ENCODE results near the gene NUDT22. TPM values are rescaled to one million over a fixed set of nuclear protein-coding genes. Genes with fewer than 3 reads are reported as not detected.

NUDT22 gene
- total RNA-seq, 1 donor from 2014 or later, result 40.7 TPM

DNA sequence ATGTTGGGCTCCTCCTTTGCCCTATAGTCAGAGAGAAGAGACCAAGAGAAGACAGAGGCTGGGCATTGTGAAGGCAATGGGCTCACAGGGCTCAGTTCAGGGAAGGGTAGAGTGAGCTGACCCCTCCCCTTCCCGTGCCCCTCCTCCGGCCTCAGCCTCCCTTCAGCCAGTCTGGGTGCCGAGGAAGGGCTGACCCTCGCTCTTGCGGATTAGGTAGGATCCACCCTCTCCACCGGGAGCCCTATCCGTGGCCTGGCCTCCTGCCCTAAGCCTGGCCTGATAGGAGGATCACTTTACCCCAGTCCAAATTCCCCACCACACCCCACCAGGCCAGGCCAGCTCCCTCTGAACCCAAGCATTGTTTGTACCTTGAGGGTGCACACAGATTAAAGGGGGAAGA, 22.5 kb downstream of the NUDT22 start:
- no peak overlapping the region for H3K4me3 ChIP-seq (ENCODE audit: insufficient read depth, low read depth, low read length)
- TF ChIP-seq, protein P1, sequence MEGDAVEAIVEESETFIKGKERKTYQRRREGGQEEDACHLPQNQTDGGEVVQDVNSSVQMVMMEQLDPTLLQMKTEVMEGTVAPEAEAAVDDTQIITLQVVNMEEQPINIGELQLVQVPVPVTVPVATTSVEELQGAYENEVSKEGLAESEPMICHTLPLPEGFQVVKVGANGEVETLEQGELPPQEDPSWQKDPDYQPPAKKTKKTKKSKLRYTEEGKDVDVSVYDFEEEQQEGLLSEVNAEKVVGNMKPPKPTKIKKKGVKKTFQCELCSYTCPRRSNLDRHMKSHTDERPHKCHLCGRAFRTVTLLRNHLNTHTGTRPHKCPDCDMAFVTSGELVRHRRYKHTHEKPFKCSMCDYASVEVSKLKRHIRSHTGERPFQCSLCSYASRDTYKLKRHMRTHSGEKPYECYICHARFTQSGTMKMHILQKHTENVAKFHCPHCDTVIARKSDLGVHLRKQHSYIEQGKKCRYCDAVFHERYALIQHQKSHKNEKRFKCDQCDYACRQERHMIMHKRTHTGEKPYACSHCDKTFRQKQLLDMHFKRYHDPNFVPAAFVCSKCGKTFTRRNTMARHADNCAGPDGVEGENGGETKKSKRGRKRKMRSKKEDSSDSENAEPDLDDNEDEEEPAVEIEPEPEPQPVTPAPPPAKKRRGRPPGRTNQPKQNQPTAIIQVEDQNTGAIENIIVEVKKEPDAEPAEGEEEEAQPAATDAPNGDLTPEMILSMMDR (IDR thresholded peaks at IDR 0.05; ENCODE audit: insufficient read depth, low read depth, low read length), result no peak
- TF ChIP-seq EZH2 (IDR thresholded peaks at IDR 0.05; ENCODE audit: insufficient read depth, low read length), result no peak
- H3K4me1 Mint-ChIP-seq (ENCODE audit: low read depth, unreplicated experiment), result peaks cover 13% of the 10 kb centered on the region
- peaks cover under 1% of the 10 kb centered on the region for H3K36me3 ChIP-seq (ENCODE audit: insufficient read depth, low read length)
- no peak for DNase-seq (ENCODE audit: low read depth)
- H3K4me3 Mint-ChIP-seq (ENCODE audit: unreplicated experiment), result peak overlapping the region; percentile 85
- H4K20me1 ChIP-seq (ENCODE audit: insufficient read depth, low read length), result peaks cover 32% of the 10 kb centered on the region
- no peak overlapping the region for H2AFZ ChIP-seq (ENCODE audit: low read depth, low read length)
- H3K79me2 ChIP-seq (ENCODE audit: insufficient read depth, low read length), result peaks cover 49% of the 10 kb centered on the region
- H3K9me3 Mint-ChIP-seq (ENCODE audit: unreplicated experiment), result no peaks in the 10 kb centered on the region
- peaks cover 33% of the 10 kb centered on the region for H3K4me1 ChIP-seq (ENCODE audit: insufficient read depth, low read length)
- no peak overlapping the region for H3K4me2 ChIP-seq (ENCODE audit: low read length)
- no peaks in the 10 kb centered on the region for H3K9me3 ChIP-seq (ENCODE audit: insufficient read depth, low read depth, low read length)
- peaks cover 5% of the 10 kb centered on the region for H3K36me3 Mint-ChIP-seq (ENCODE audit: low read depth, unreplicated experiment)
- H3K27me3 ChIP-seq (ENCODE audit: insufficient read depth, low read length), result no peaks in the 10 kb centered on the region
- no peaks in the 10 kb centered on the region for H3K27me3 Mint-ChIP-seq (ENCODE audit: low read depth, unreplicated experiment)
- no peak overlapping the region for H3K9ac ChIP-seq (ENCODE audit: low read length)
- H3K27ac Mint-ChIP-seq (ENCODE audit: unreplicated experiment), result no peak overlapping the region
- no peak overlapping the region for H3K27ac ChIP-seq (ENCODE audit: low read depth, low read length)
- no peak for FAIRE-seq

DNA sequence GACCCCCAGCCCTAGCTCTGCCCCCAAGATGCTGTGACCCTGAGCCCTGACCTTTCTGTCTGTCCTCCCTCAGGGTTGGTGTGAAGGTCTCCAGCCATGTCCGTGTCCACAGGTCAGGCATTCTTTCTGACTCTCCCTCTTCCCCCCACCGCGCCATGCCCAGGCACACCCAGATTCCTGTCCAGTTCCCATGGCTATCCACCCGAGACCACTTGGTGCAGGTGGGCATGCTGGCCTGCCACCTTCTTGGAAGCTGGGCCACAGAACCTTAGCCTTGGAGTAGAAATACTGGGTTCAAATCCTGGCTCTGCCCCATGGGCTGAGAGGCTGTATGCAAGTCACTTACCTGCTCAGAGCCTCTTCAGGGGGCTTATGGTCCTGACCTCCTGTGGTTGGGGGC, 23.0 kb downstream of the NUDT22 start:
- peaks cover 49% of the 10 kb centered on the region for H3K79me2 ChIP-seq (ENCODE audit: insufficient read depth, low read length)
- H3K9me3 Mint-ChIP-seq (ENCODE audit: unreplicated experiment), result no peaks in the 10 kb centered on the region
- H3K27me3 Mint-ChIP-seq (ENCODE audit: low read depth, unreplicated experiment), result no peaks in the 10 kb centered on the region
- H3K4me3 Mint-ChIP-seq (ENCODE audit: unreplicated experiment), result peak overlapping the region; percentile 67
- H3K9me3 ChIP-seq (ENCODE audit: insufficient read depth, low read depth, low read length), result no peaks in the 10 kb centered on the region
- peaks cover 31% of the 10 kb centered on the region for H3K4me1 ChIP-seq (ENCODE audit: insufficient read depth, low read length)
- DNase-seq (ENCODE audit: low read depth) (no peak), FAIRE-seq (no peak)
- H3K4me3 ChIP-seq (ENCODE audit: insufficient read depth, low read depth, low read length), result no peak overlapping the region
- no peak overlapping the region for H3K4me2 ChIP-seq (ENCODE audit: low read length)
- peaks cover 3% of the 10 kb centered on the region for H3K36me3 Mint-ChIP-seq (ENCODE audit: low read depth, unreplicated experiment)
- no peaks in the 10 kb centered on the region for H3K36me3 ChIP-seq (ENCODE audit: insufficient read depth, low read length)
- H3K27ac ChIP-seq (ENCODE audit: low read depth, low read length), result no peak overlapping the region
- H4K20me1 ChIP-seq (ENCODE audit: insufficient read depth, low read length), result peaks cover 32% of the 10 kb centered on the region
- peaks cover 11% of the 10 kb centered on the region for H3K4me1 Mint-ChIP-seq (ENCODE audit: low read depth, unreplicated experiment)
- H2AFZ ChIP-seq (ENCODE audit: low read depth, low read length), result no peak overlapping the region
- no peaks in the 10 kb centered on the region for H3K27me3 ChIP-seq (ENCODE audit: insufficient read depth, low read length)
- no peak overlapping the region for H3K9ac ChIP-seq (ENCODE audit: low read length)
- no peak overlapping the region for H3K27ac Mint-ChIP-seq (ENCODE audit: unreplicated experiment)
- no peak for TF ChIP-seq EZH2 (IDR thresholded peaks at IDR 0.05; ENCODE audit: insufficient read depth, low read length)
- TF ChIP-seq, protein P1 (IDR thresholded peaks at IDR 0.05; ENCODE audit: insufficient read depth, low read depth, low read length), result no peak

- FAIRE-seq (no peak), DNase-seq (ENCODE audit: low read depth) (no peak)
- Histone ChIP-seq H3K27me3 (ENCODE audit: insufficient read depth, low read length) (no peaks in the 10 kb centered on the region), H3K79me2 (ENCODE audit: insufficient read depth, low read length) (peaks cover 45% of the 10 kb centered on the region), H3K9ac (ENCODE audit: low read length) (no peak overlapping the region), H3K4me1 (ENCODE audit: insufficient read depth, low read length) (peaks cover 27% of the 10 kb centered on the region), H3K4me2 (ENCODE audit: low read length) (no peak overlapping the region), H3K27ac (ENCODE audit: low read depth, low read length) (no peak overlapping the region), H3K4me3 (ENCODE audit: insufficient read depth, low read depth, low read length) (no peak overlapping the region), H2AFZ (ENCODE audit: low read depth, low read length) (no peak overlapping the region), H4K20me1 (ENCODE audit: insufficient read depth, low read length) (peaks cover 35% of the 10 kb centered on the region), H3K36me3 (ENCODE audit: insufficient read depth, low read length) (no peaks in the 10 kb centered on the region), H3K9me3 (ENCODE audit: insufficient read depth, low read depth, low read length) (no peaks in the 10 kb centered on the region)
- H3K27me3 Mint-ChIP-seq (ENCODE audit: low read depth, unreplicated experiment), result no peaks in the 10 kb centered on the region
- H3K36me3 Mint-ChIP-seq (ENCODE audit: low read depth, unreplicated experiment), result peaks cover 3% of the 10 kb centered on the region
- TF ChIP-seq EZH2 (IDR thresholded peaks at IDR 0.05; ENCODE audit: insufficient read depth, low read length), result no peak
- TF ChIP-seq, protein P1 (IDR thresholded peaks at IDR 0.05; ENCODE audit: insufficient read depth, low read depth, low read length), result no peak
- no peak overlapping the region for H3K27ac Mint-ChIP-seq (ENCODE audit: unreplicated experiment)
- H3K4me1 Mint-ChIP-seq (ENCODE audit: low read depth, unreplicated experiment), result peaks cover 9% of the 10 kb centered on the region
- H3K9me3 Mint-ChIP-seq (ENCODE audit: unreplicated experiment), result no peaks in the 10 kb centered on the region
- peak overlapping the region; percentile 67 for H3K4me3 Mint-ChIP-seq (ENCODE audit: unreplicated experiment)
Measured at GRCh38 chr11:64249563-64250414, 23.7 kb downstream of the NUDT22 start.
